Breast epithelium (tissue), 3 donors: Measurements from ENCODE around the gene C1orf159.

Source experiments
- CTCF ChIP-seq, 3 donors: fragments of 450-650 bp; IDR thresholded peaks; one replicate each; pipeline ENCODE4 v1.5.1; 2016 to 2017; ENCODE audit warnings: antibody characterized with exemption in 3 of 3, mild to moderate bottlenecking in 3 of 3, moderate library complexity in 3 of 3
- POLR2A ChIP-seq: fragments of 450-650 bp; IDR thresholded peaks from one replicate; pipeline ENCODE4 v1.6.1; 2016; ENCODE audit warnings: antibody characterized with exemption, mild to moderate bottlenecking, moderate library complexity
- POLR2AphosphoS5 ChIP-seq, 3 donors: sonication (generic); formaldehyde crosslinking; IDR thresholded peaks; one replicate each; pipeline ENCODE4 v1.6.1; 2017; ENCODE audit warnings: antibody characterized with exemption in 3 of 3

- no peak for TF ChIP-seq POLR2A
- TF ChIP-seq CTCF (IDR thresholded peaks at IDR 0.05) = no peak
- TF ChIP-seq POLR2AphosphoS5 (IDR thresholded peaks at IDR 0.05) = no peak
These were observed 70.8 kb downstream of the C1orf159 start for GRCh38 chr1:1045129-1045528.
